HG03139 (cell line): ENCODE measurements around the gene RAET1E.

Experiments
- ATAC-seq: cut with Tn5 transposase; IDR thresholded peaks from one replicate; pipeline ENCODE4 v1.9.1; 2021; ENCODE audit not compliant: unreplicated experiment

The RAET1E gene

GRCh38 chr6:149891259-149891658 lies 6.7 kb downstream of the RAET1E start:
- ATAC-seq, result no peak

GRCh38 chr6:149890629-149891045 lies 7.3 kb downstream of the RAET1E start:
- ATAC-seq, result no peak

- no peak for ATAC-seq
Observed at GRCh38 chr6:149889326-149889725, 8.6 kb downstream of the RAET1E start.

GRCh38 chr6:149888659-149889058 lies 9.3 kb downstream of the RAET1E start:
- ATAC-seq, result no peak

- no peak for ATAC-seq
Observed at GRCh38 chr6:149888093-149888492, 9.8 kb downstream of the RAET1E start.

GRCh38 chr6:149887343-149887742 lies 10.6 kb downstream of the RAET1E start:
- ATAC-seq, result no peak

GRCh38 chr6:149885888-149886287 lies 12.0 kb downstream of the RAET1E start:
- no peak for ATAC-seq

GRCh38 chr6:149884617-149885016 lies 13.3 kb downstream of the RAET1E start:
- ATAC-seq, result no peak

- no peak for ATAC-seq
Observed at GRCh38 chr6:149884215-149884614, 13.7 kb downstream of the RAET1E start.

GRCh38 chr6:149881860-149882259 lies 16.1 kb downstream of the RAET1E start:
- no peak for ATAC-seq

GRCh38 chr6:149881066-149881766 lies 16.7 kb downstream of the RAET1E start:
- ATAC-seq, result no peak

- ATAC-seq, result no peak
Observed at GRCh38 chr6:149877659-149878058, 20.3 kb downstream of the RAET1E start.

- no peak for ATAC-seq
Observed at GRCh38 chr6:149876241-149876933, 21.5 kb downstream of the RAET1E start.

GRCh38 chr6:149872233-149872632 lies 25.7 kb downstream of the RAET1E start:
- ATAC-seq, result no peak

- no peak for ATAC-seq
Observed at GRCh38 chr6:149871182-149871581, 26.7 kb downstream of the RAET1E start.

GRCh38 chr6:149869275-149869892 lies 28.5 kb downstream of the RAET1E start:
- ATAC-seq, result no peak

GRCh38 chr6:149867876-149868640 lies 29.9 kb downstream of the RAET1E start:
- ATAC-seq, result no peak

GRCh38 chr6:149864578-149865535 lies 33.1 kb downstream of the RAET1E start:
- no peak for ATAC-seq

GRCh38 chr6:149863698-149864577 lies 34.0 kb downstream of the RAET1E start, which contains the start of gene LRP11:
TSS of gene LRP11 (minus strand) at chr6:149864359. CDS start at chr6:149864020, 339 bp downstream.
- ATAC-seq, result peak; percentile 76
